ENCODE results near the gene GNAT2. TPM values are rescaled to one million over a fixed set of nuclear protein-coding genes. Genes with fewer than 3 reads are reported as not detected.

GNAT2 gene
- not detected in 2 replicates for total RNA-seq

GRCh38 chr1:109619576-109620400 lies at the start of gene GNAT2, which contains the start of gene AMPD2:
Gene GNAT2, minus strand, starts transcription at chr1:109619616. Its CDS starts 6,746 bp downstream, at chr1:109612870.
Gene AMPD2, plus strand, starts transcription at chr1:109619837. Its CDS starts 1,339 bp downstream, at chr1:109621176.

GRCh38 chr1:109667452-109668122 lies 48.2 kb upstream of the GNAT2 start, which contains the start of gene GSTM2:
Gene GSTM2, plus strand, starts transcription at chr1:109668057. Its CDS starts 59 bp downstream, at chr1:109668116.

GRCh38 chr1:109655615-109656519 lies 36.5 kb upstream of the GNAT2 start, which contains the start of gene GSTM4:
Gene GSTM4, plus strand, starts transcription at chr1:109656099. Its CDS starts 291 bp downstream, at chr1:109656390.

Other genes with a start within 250 kb of the GNAT2 start
- gene SORT1, start 221.7 kb downstream of the GNAT2 start, total RNA-seq, result 10.8 and 21.6 TPM in 2 replicates
- 52.0 and 63.5 TPM in 2 replicates for gene PSMA5, start 193.2 kb downstream of the GNAT2 start, total RNA-seq
- not detected in 2 replicates for gene SYPL2, start 153.1 kb downstream of the GNAT2 start, total RNA-seq
- 1.0 and 1.4 TPM in 2 replicates for gene ATXN7L2, start 135.7 kb downstream of the GNAT2 start, total RNA-seq
- 3.7 and 5.1 TPM in 2 replicates for gene CYB561D1, start 125.5 kb downstream of the GNAT2 start, total RNA-seq
- 1.4 and 2.3 TPM in 2 replicates for gene AMIGO1, start 109.9 kb downstream of the GNAT2 start, total RNA-seq
- gene GPR61, start 79.7 kb downstream of the GNAT2 start, total RNA-seq, result 0.27 and 0.66 TPM in 2 replicates
- 18.8 and 19.3 TPM in 2 replicates for gene GNAI3, start 71.0 kb downstream of the GNAT2 start, total RNA-seq
- gene AMPD2, start 221 bp upstream of the GNAT2 start, total RNA-seq, result 46.2 and 74.6 TPM in 2 replicates
- 1.7 and 3.3 TPM in 2 replicates for gene GSTM4, start 36.5 kb upstream of the GNAT2 start, total RNA-seq
- 1.6 and 5.6 TPM in 2 replicates for gene GSTM2, start 48.4 kb upstream of the GNAT2 start, total RNA-seq
- 2.7 and 5.4 TPM in 2 replicates for gene GSTM1, start 68.2 kb upstream of the GNAT2 start, total RNA-seq
- gene GSTM5, start 92.6 kb upstream of the GNAT2 start, total RNA-seq, result 0.09 TPM in 2 replicates
- 18.1 and 41.2 TPM in 2 replicates for gene GSTM3, start 121.4 kb upstream of the GNAT2 start, total RNA-seq
- not detected in 2 replicates for gene EPS8L3, start 144.3 kb upstream of the GNAT2 start, total RNA-seq